Iris pigment epithelial cell (primary cell): ENCODE data around the gene ARMC2.
"Not testable (repeated sequence)": the region's sequence is repeated elsewhere in the genome, so short reads cannot be mapped to it uniquely, and the experiment has no call there.

Experiments
- DNase-seq: peaks from one replicate; pipeline ENCODE4 v3.0.0-alpha.2; 2011; ENCODE audit warnings: low read depth

Gene ARMC2

GRCh38 chr6:108848116-108848868 is at the start of gene ARMC2:
TSS of gene ARMC2 (plus strand) at chr6:108848422. CDS start at chr6:108854268, 5,846 bp downstream.
- DNase-seq, result peak; percentile 83

DNA sequence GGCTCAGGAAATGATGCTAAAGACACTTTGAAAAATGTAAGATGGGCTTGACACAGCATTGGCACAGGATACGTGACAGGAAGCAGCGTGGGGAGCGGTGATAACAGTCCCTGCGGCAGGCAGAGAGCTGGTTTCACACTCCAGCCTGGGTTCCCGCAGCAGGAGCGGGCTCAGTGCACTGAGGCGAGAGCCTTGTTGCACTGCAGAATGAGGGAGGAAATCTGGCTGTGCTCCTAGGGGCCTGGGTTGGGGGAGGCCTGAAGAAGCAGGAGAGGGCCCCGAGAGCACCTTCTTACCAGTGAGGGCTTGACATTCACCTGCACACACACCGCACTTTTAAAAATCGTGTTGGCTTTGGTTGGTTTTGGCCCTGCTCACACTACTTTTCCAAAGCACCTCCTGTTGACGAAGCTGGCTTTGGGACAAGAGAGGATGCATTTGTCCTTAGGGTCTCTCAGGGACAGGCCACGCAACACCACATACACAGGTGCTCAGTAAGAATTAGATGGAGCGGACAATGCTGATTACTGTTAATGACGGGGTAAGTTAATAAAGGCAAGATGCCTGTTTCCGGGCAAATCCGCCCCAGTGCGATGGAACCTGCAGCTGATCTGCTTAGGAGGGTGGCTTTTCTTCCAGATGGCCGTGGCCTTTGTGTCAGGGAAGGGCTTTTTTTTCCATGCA is 49.4 kb upstream of the ARMC2 start:
- DNase-seq, result no peak

DNA sequence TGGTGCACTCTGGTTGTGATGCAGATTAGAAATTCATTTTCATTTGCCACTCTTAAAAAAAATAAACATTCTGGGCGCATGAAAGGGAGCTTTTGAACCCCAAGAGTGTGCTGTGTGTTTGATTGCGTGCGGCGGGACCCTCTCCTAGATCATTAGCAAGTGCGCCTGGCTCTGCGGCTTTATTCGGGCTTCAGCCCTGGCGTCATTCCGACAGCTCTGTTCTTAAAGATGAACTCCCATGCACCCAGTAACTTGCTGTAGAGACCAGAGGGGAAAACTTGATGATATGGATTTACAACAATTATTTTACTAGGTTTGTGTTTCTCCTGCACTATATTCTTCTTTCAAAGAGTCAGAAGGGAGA is 48.9 kb upstream of the ARMC2 start:
- DNase-seq, result no peak

DNA sequence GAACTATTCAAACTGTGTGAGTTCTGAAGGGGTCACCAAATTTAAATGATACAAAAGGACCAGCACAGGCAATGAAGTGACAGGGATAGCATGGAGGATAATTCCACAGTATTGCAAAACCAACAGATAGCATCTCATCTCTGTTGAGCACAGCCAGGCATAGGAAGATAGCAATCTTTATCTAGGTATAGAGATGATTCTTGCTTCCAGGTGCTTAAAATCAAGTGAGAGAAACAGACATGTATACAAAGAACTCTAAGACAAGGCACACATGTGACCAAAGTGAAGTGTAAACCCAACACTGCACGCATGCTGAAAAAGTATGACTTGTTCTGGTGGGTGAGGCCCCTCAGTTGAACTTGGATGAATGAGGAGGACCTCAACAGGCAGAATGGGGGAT is 48.4 kb upstream of the ARMC2 start:
- no peak for DNase-seq

GRCh38 chr6:108800427-108800864 is 47.8 kb upstream of the ARMC2 start:
- peak; percentile 15 for DNase-seq

DNA sequence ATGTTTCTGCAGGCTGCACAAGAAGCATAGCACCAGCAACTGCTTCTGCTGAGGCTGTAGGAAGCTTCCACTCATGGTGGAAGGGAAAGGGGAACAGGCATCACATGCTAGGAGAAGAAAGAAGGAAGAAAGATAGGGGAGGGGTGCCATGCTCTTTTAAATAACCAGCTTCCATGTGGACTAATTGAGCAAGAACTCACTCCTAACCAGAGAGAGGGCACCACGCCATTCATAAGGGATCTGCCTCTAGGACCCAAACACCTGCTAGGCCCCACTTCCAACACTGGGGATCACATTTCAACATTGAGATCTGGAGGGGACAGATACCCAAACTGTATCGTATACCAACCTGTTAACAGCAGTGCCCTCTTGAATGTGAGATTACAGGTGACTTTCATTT is 46.9 kb upstream of the ARMC2 start:
- no peak for DNase-seq

GRCh38 chr6:108803982-108804490 is 44.2 kb upstream of the ARMC2 start:
- no peak for DNase-seq

DNA sequence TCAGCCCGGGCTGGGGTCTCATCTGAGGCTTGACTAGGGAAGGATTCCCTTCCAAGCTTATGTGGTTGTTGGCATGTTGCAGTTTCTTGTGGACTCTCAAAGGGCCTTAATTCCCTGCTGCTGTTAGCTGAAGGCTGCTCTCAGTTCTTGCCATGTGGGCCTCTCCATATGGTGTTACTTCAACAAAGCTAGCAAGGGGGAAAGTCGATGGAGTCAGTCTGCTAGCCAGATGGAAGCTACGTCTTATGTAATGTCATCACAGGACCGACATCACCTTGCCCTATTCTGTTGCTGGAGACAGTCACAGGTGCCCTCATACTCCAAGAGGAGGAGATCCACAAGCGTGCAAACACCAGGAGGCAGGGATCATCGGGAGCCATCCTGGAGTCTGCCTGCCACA is 43.3 kb upstream of the ARMC2 start:
- DNase-seq, result no peak

GRCh38 chr6:108805611-108806167 is 42.5 kb upstream of the ARMC2 start:
- DNase-seq, result no peak

DNA sequence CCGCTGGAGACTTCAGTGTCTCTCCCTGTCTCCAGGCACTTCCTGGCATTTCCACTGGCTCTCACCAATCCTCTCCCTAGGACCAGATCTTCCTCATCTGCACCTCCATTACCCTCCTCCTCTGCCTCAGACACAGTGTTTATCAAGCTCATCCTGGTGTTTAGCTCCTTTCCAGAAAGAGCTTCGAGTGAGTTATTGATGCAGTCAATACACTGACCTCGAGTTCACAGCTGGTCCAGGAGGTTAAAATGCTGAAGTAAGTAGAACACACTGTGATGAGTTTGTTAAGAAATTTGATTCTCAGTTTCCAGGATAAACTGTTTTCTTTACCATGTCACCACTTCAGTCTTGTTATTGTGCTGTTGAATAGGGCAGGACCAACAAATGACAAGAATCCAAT is 42.1 kb upstream of the ARMC2 start:
- DNase-seq, result no peak

DNA sequence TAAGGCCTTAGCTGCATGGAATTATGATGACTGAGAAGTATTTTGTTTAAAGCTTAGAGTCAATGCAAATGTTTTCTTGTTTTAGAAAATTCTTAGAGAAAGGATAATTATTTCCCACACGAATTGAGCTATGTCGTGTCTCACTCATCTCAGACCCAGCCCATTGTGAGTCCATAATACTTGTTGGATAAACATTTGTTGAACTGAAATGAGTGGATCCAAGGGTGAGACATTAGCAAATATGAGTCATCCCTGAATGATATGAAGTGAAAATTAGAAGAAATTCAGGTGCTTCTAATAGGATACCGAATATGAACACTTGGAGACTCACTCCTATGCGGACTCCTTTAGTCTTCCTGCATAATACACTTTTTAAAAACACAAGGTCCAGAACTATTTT is 41.6 kb upstream of the ARMC2 start:
- DNase-seq, result peak; percentile 23

DNA sequence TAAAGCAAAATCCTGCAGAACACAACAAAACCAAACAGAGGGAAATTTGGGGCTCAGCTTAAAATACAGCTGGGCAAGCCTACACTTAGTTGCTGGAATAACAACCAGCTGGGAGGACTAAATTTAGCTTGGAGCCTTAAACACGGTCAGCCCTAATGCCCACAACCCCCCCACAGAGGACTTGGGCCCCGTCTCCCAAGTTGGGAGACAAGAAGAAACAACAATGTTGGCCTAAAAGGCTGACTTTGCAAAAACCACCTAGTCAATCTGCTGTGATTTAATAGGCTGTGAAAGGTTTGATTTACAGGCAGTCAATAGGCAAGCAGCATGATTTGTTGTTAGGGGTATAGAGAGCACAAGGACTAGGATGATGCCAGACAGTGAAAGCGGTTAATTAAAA is 40.3 kb upstream of the ARMC2 start:
- DNase-seq, result no peak

DNA sequence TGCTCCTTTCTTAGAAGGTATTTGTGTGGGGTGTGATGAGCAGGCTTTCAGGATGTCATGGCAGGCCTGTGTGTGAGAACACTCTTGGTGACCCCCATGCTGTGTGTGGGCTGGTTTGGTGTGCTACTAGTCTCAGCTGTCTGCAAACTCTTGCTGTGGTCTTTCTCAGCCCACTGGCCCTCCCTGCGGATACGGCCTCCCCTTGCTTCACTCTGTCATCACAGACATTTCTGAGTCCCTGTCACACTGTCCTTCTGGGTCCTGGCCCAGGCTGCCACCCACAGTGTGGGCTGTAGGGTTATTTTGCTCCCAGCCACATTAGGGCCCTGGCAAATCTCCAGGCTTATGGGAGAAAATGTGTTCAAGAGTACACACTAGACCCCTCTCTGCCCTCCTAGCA is 39.0 kb upstream of the ARMC2 start:
- DNase-seq, result no peak

DNA sequence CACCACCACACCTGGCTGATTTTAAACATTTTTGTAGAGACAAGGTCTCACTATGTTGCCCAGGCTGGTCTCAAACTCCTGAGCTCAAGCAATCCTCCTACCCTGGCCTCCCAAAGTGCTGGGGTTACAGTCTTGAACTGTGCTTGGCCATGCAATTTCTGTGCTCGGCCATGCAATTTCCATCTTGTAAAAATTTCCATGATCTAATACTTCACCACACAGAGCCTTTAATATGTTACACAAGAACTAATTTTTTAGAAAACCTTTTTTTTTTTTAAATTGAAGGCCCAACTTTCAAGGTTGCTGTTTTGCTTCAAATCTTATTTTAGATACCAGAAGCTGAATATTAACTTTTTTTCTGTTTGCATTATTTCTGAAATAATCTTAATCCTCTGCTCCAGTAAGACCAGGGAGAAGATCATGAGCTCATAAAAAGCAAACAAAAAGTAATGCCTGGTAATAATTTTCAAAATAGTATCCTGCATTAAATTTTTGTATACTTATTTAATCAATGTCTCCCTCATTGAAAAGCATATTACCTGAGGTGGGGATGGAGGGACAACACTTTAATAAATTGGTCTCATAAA is 38.1 kb upstream of the ARMC2 start:
- DNase-seq, result no peak

GRCh38 chr6:108811490-108811889 is 36.7 kb upstream of the ARMC2 start:
- no peak for DNase-seq

- DNase-seq, result not testable (repeated sequence)
Measured at GRCh38 chr6:108813218-108813617, 35.0 kb upstream of the ARMC2 start.

- not testable (repeated sequence) for DNase-seq
Measured at GRCh38 chr6:108817276-108817675, 30.9 kb upstream of the ARMC2 start.

- no peak for DNase-seq
Measured at GRCh38 chr6:108820006-108820405, 28.2 kb upstream of the ARMC2 start.

DNA sequence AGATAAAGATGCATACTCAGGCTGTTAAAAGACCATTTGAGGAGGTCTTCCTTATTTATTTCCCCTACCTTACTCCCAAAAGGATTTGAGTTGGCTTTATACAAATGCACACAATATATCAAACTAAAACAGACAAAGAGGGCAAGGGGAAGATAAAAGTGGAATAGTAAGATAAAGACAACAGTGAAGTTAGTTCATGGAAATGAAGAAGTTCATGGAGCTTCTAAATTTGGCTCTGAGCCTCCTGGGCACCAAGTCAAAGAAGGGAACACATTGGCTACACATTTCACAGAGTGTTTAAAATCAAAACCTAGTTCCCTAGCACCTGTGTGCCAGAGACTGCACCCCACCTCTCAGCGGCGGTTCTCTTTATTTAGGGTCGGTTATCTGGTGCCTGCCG is 25.8 kb upstream of the ARMC2 start:
- DNase-seq, result no peak

DNA sequence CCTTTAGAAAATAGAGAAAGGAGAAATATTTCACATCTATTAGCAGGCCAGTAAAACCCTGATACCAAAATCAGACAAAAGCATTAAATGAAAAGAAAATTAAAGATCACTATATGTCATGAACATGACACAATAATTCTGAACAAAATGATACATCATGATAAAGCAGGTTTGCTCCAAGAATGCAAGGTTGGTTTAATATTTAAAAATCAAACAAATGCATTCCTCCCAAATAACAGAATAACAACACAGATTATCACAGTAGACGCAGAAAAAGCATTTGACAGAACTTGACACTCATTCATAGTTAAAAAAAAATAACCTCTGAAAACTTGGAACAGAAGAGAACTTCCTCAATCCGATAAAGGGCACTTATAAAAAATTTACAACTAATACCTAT is 22.9 kb upstream of the ARMC2 start:
- DNase-seq, result no peak

DNA sequence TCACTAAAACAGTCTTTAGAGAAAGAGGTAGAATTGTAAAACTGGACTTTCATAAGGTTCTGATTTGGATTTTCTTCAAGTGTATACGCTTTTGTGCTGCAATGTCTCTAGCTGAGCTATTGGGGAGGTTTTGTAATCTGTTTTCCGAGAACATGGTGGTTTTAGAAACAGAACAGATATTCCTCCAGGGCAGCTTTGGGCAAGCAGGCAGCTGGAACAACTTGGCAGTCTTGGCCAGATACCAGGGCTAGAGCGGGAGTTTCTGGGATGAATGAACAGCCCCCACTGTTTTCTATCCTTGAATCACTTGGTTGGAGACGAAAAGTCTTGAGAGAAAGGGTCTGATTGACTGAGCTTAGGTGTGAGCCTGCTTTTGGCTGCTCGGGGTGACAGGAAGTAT is 17.1 kb upstream of the ARMC2 start:
- no peak for DNase-seq

GRCh38 chr6:108832738-108833137 is 15.5 kb upstream of the ARMC2 start:
- no peak for DNase-seq
